GM12878 (cell line): ENCODE measurements around the gene ASPM. TPM values are rescaled to one million over a fixed set of nuclear protein-coding genes. Genes with fewer than 3 reads are reported as not detected.

Experiments
- ATAC-seq: fragments of 200-7000 bp; cut with Tn5 transposase; 3 replicates; pipeline ENCODE4 v1.9.1; 2020; ENCODE audit warnings: mild to moderate bottlenecking, moderate library complexity
- BruUV-seq: library from RNA; stranded (reverse); fragments of 400-500 nt; replicated peaks from 2 replicates; lab custom pipeline; 2021; lab: Mats Ljungman, UMichigan
- CTCF ChIA-PET: fragments of 300-600 bp; sonication (Branson Sonifier 250); formaldehyde crosslinking; extraction: SDS; loops from one replicate; lab custom pipeline; 2021; ENCODE audit warnings: inconsistent platforms; lab: Yijun Ruan, JAX
- POLR2A ChIA-PET: fragments of 350-600 bp; formaldehyde crosslinking; extraction: SDS; loops from one replicate; lab custom pipeline; 2021; ENCODE audit warnings: inconsistent platforms; lab: Charles Lee
- RAD21 ChIA-PET: fragments of 300-600 bp; sonication (Branson Sonifier 250); formaldehyde crosslinking; loops from one replicate; lab custom pipeline; 2023; ENCODE audit warnings: antibody characterized with exemption; ENCODE audit not compliant: unreplicated experiment; lab: Charles Lee
- SMC1A ChIA-PET: fragments of 300-600 bp; sonication (Branson Sonifier 250); formaldehyde crosslinking; loops from one replicate; lab custom pipeline; 2023; ENCODE audit not compliant: unreplicated experiment, uncharacterized antibody; lab: Charles Lee
- DNase-seq: peaks from one replicate; pipeline ENCODE4 v3.0.0-alpha.2; 2011; ENCODE audit warnings: low read depth, low spot score
- FAIRE-seq: peaks from 3 replicates; lab custom pipeline; 2011; peaks lifted over from hg19 to GRCh38; lab: Jason Lieb, UNC
- H2AFZ ChIP-seq: 2 replicates; pipeline ENCODE4 v1.6.0; 2011; ENCODE audit warnings: low read depth, low read length, control low read depth; ENCODE audit not compliant: control insufficient read depth
- H3K27ac ChIP-seq: 2 replicates; pipeline ENCODE4 v1.5.1; 2011; ENCODE audit warnings: control low read depth; ENCODE audit not compliant: control insufficient read depth, insufficient read depth
- H3K27me3 ChIP-seq, 2 experiments: replicated peaks in 1 of 2; 2 replicates each; pipeline versions ENCODE4 v1.6.0 to v1.6.1; 2011; ENCODE audit warnings: low read length in 1 of 2; ENCODE audit not compliant: control insufficient read depth in 2 of 2, insufficient read depth in 2 of 2
- H3K36me3 ChIP-seq, 2 experiments: 2 replicates each; pipeline ENCODE4 v1.5.1; 2011; ENCODE audit warnings: low read length in 1 of 2; ENCODE audit not compliant: control insufficient read depth in 2 of 2, insufficient read depth in 2 of 2
- H3K4me1 ChIP-seq: 2 replicates; pipeline ENCODE4 v1.6.1; 2011; ENCODE audit warnings: mild to moderate bottlenecking, low read length, moderate library complexity, mixed read lengths; ENCODE audit not compliant: control insufficient read depth, insufficient read depth
- H3K4me2 ChIP-seq: 2 replicates; pipeline ENCODE4 v1.6.0; 2011; ENCODE audit warnings: control low read depth; ENCODE audit not compliant: control insufficient read depth, insufficient read depth
- H3K4me3 ChIP-seq: fragments of 200-600 bp; sonication (generic); 2 replicates; pipeline ENCODE4 v1.5.1; 2016
- H3K79me2 ChIP-seq: 2 replicates; pipeline ENCODE4 v1.6.0; 2011; ENCODE audit warnings: low read length; ENCODE audit not compliant: control insufficient read depth, insufficient read depth
- H3K9ac ChIP-seq: 2 replicates; pipeline ENCODE4 v1.8.0; 2011; ENCODE audit warnings: low read length, control low read depth, mixed read lengths; ENCODE audit not compliant: control insufficient read depth, insufficient read depth
- H3K9me3 ChIP-seq: replicated peaks from 3 replicates; pipeline ENCODE4 v1.5.1; 2011; ENCODE audit warnings: mild to moderate bottlenecking, low read length; ENCODE audit not compliant: control insufficient read depth, insufficient read depth
- H4K20me1 ChIP-seq: 2 replicates; pipeline ENCODE4 v1.6.0; 2011; ENCODE audit not compliant: control insufficient read depth, insufficient read depth
- HCFC1 ChIP-seq: fragments of 150-350 bp; IDR thresholded peaks from 2 replicates; pipeline ENCODE4 v1.6.1; 2014; ENCODE audit warnings: low read length
- HDAC2 ChIP-seq: fragments of 200-600 bp; sonication (generic); IDR thresholded peaks from 2 replicates; pipeline ENCODE4 v1.6.1; 2017
- JUNB ChIP-seq: IDR thresholded peaks from 2 replicates; pipeline ENCODE4 v1.6.1; 2016; ENCODE audit warnings: antibody characterized with exemption, mild to moderate bottlenecking
- NR2C2 ChIP-seq: IDR thresholded peaks from 2 replicates; pipeline ENCODE4 v1.6.1; 2011; ENCODE audit warnings: borderline replicate concordance, low read depth; ENCODE audit not compliant: control insufficient read depth, insufficient read length
- RBBP5 ChIP-seq: fragments of 200-600 bp; sonication (generic); conservative IDR thresholded peaks from 2 replicates; pipeline ENCODE4 v1.6.1; 2016
- SMARCA5 ChIP-seq: fragments of 450-650 bp; IDR thresholded peaks from 2 replicates; pipeline ENCODE4 v1.6.1; 2017; ENCODE audit warnings: mild to moderate bottlenecking
- SUPT20H ChIP-seq: IDR thresholded peaks from 2 replicates; pipeline ENCODE4 v1.6.1; 2011; ENCODE audit warnings: low read depth, mild to moderate bottlenecking, low read length, moderate library complexity, borderline replicate concordance; ENCODE audit not compliant: control insufficient read depth
- ZNF622 ChIP-seq: fragments of 450-650 bp; IDR thresholded peaks from 2 replicates; pipeline ENCODE4 v1.6.1; 2017; ENCODE audit warnings: mild to moderate bottlenecking, inconsistent platforms
- WGBS: methylation state at CpG from one replicate; pipeline ENCODE4 v1.1.6; 2016; ENCODE audit warnings: low lambda C conversion rate; ENCODE audit not compliant: insufficient replicate concordance, insufficient coverage; ENCODE audit errors: missing lambda C conversion rate; 5-methylcytosine and 5-hydroxymethylcytosine counted together
- in situ Hi-C: fragments of 300-500 bp; cut with MboI; formaldehyde crosslinking; loops from 9 replicates; pipeline ENCODE4 v1.14.3; 2018; ENCODE audit warnings: mixed read lengths
- intact Hi-C: fragments of 100-400 bp; cut with micrococcal nuclease; formaldehyde crosslinking; loops from one replicate; pipeline ENCODE4 v1.14.2; 2022; ENCODE audit not compliant: unreplicated experiment
- polyA plus RNA-seq, 11 experiments: library from polyadenylated mRNA; depleted of rRNA in 4 of 11; unstranded in 6 of 11; stranded (reverse) in 5 of 11; fragments of >200 nt; fragmentation: Nextera tagmentation in 4 of 11; fragmentation: Illumina TruSeq in 1 of 11; extraction: Ambion mirVana in 4 of 11; extraction: Trizol in 1 of 11; gene quantifications; 1 replicate in 1 of 11; 2 replicates in 10 of 11; pipeline versions ENCODE4 v1.2.1 to v1.2.3, GENCODE V29; 2011 to 2016; ENCODE audit warnings: inconsistent platforms in 2 of 11, missing spikeins in 2 of 11, low read depth in 1 of 11
- total RNA-seq, 4 experiments: library from RNA; depleted of rRNA in 3 of 4; stranded (reverse); fragments of >200 nt in 3 of 4; fragmentation: Illumina TruSeq in 1 of 4; extraction: Trizol in 1 of 4; gene quantifications; 2 replicates each; pipeline versions ENCODE4 v1.2.1 to v1.2.3, GENCODE V29; 2013 to 2021
- TF ChIP-seq, protein P1 (sequence below): IDR thresholded peaks from 2 replicates; pipeline ENCODE4 v1.6.1; 2012; ENCODE audit warnings: low read depth, low read length, improper control_type of control experiment

ASPM gene
- total and polyA plus RNA-seq, 10 of the 15 experiments (the other 5 are each of a cell fraction or from before 2014, with no cell fraction given) = 16.2 to 54.9 (median 26.4) TPM

DNA sequence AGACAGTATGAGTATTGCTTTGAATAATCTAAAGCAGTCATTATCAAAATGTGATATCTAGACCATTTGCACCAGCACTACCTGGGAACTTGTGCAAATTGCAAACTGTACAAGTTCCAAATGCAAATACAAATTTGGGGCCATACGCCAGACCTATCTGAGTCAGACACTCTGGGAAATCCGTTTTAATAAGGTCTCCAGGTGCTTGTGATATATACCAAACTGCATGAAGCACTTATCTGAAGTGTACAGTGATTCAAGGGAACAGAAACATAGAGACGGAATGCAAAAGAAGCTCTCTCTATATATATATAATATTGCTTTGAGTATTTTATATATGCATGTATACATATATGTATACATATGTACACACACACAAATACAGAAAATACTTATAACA lies 36.2 kb upstream of the ASPM start:
- no peak for DNase-seq
- RAD21 ChIA-PET = interaction anchor here (0.9 to 6.7 kb wide), 2 partner anchors 35 to 175 kb away, joined by 3 to 74 read pairs; no protein-coding TSS in a partner anchor
- peaks cover 0 to 8% of the 10 kb centered on the region in 2 experiments; a peak in 2 of 4 replicates for H3K36me3 ChIP-seq

More for the DNA sequence above, 36.2 kb upstream of the ASPM start:
- FAIRE-seq = no peak
- ATAC-seq = no peak
- SMC1A ChIA-PET = interaction anchor here (1.3 to 4.1 kb wide), 3 partner anchors 17 to 175 kb away, joined by 3 to 62 read pairs (median 3); no protein-coding TSS in a partner anchor
- Histone ChIP-seq H3K4me1 (peaks cover 16% of the 10 kb centered on the region), H3K9ac (no peak overlapping the region), H3K9me3 (no peaks in the 10 kb centered on the region), H3K27ac (no peak overlapping the region), H3K4me2 (no peak overlapping the region), H3K79me2 (no peaks in the 10 kb centered on the region; the same call in none of the 2 replicates), H4K20me1 (no peaks in the 10 kb centered on the region), H3K4me3 (no peak overlapping the region), H2AFZ (no peak overlapping the region), H3K27me3 (no peaks in the 10 kb centered on the region)
- CTCF ChIA-PET = interaction anchor here (0.9 to 7.6 kb wide), 4 partner anchors 18 to 174 kb away, joined by 3 to 171 read pairs (median 4); no protein-coding TSS in a partner anchor
- intact Hi-C loops = loop anchor here (2.0 kb wide), 1 partner anchor 14 kb away; no protein-coding TSS in a partner anchor
- POLR2A ChIA-PET = no interaction called here
- BruUV-seq = no TSS peak
- TF ChIP-seq, protein P1, sequence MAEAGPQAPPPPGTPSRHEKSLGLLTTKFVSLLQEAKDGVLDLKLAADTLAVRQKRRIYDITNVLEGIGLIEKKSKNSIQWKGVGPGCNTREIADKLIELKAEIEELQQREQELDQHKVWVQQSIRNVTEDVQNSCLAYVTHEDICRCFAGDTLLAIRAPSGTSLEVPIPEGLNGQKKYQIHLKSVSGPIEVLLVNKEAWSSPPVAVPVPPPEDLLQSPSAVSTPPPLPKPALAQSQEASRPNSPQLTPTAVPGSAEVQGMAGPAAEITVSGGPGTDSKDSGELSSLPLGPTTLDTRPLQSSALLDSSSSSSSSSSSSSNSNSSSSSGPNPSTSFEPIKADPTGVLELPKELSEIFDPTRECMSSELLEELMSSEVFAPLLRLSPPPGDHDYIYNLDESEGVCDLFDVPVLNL = no peak
- TF ChIP-seq NR2C2 = no peak
- no peak for TF ChIP-seq SUPT20H
- no peak for TF ChIP-seq SMARCA5
- TF ChIP-seq HCFC1 = no peak
- no peak for TF ChIP-seq HDAC2
- no peak for TF ChIP-seq ZNF622
- TF ChIP-seq RBBP5 = no peak
- no peak for TF ChIP-seq JUNB
- WGBS = 75% methylated on average over 3 of the region's 3 CpGs
- in situ Hi-C loops = no loop called here
